HCT116 (cell line): Measurements from ENCODE around the gene MAVS.

Source experiments
- CTCF ChIP-seq, 3 experiments: fragments of 200-600 bp in 1 of 3; sonication (generic) in 1 of 3; IDR thresholded peaks in 2 of 3; conservative IDR thresholded peaks in 1 of 3; 2 replicates each; pipeline ENCODE4 v1.5.1; 2012 to 2017; ENCODE audit warnings: low read depth in 2 of 3, low read length in 2 of 3, antibody characterized with exemption in 1 of 3, borderline replicate concordance in 1 of 3, control low read depth in 1 of 3, mild to moderate bottlenecking in 1 of 3, mixed read lengths in 1 of 3, mixed run types in 1 of 3, moderate library complexity in 1 of 3; ENCODE audit not compliant: insufficient read depth in 1 of 3
- POLR2A ChIP-seq: IDR thresholded peaks from 2 replicates; pipeline ENCODE4 v1.7.0; 2011; ENCODE audit warnings: borderline replicate concordance; ENCODE audit not compliant: insufficient read depth, insufficient read length; ENCODE audit errors: extremely low read depth
- POLR2AphosphoS5 ChIP-seq: IDR thresholded peaks from 2 replicates; pipeline ENCODE4 v1.6.1; 2011; ENCODE audit warnings: mild to moderate bottlenecking, low read depth, low read length, moderate library complexity
- ZNF274 ChIP-seq: fragments of 200-500 bp; sonication (Bioruptor generic); IDR thresholded peaks from 2 replicates; pipeline ENCODE4 v1.6.1; 2014; ENCODE audit warnings: mild to moderate bottlenecking, low read depth, low read length, inconsistent platforms

GRCh38 chr20:3812259-3812681 is 34.4 kb upstream of the MAVS start:
- TF ChIP-seq ZNF274: no peak
- no peak for TF ChIP-seq POLR2A
- TF ChIP-seq CTCF (IDR thresholded peaks at IDR 0.05 in 2 of 3, conservative IDR thresholded peaks at IDR 0.05 in 1 of 3; ENCODE audit: borderline replicate concordance in 1 of 3, insufficient read depth in 1 of 3, low read depth in 2 of 3, low read length in 2 of 3): no peak
- TF ChIP-seq POLR2AphosphoS5: no peak
